Fibroblast of gingiva (primary cell): ENCODE data around the gene C9orf50.
A peak's percentile ranks its signal among the peaks of the same experiment; 100 is the strongest.

Experiments
- DNase-seq: peaks from one replicate; pipeline ENCODE4 v3.0.0-alpha.2; 2011; ENCODE audit warnings: low read depth

The C9orf50 gene

DNA sequence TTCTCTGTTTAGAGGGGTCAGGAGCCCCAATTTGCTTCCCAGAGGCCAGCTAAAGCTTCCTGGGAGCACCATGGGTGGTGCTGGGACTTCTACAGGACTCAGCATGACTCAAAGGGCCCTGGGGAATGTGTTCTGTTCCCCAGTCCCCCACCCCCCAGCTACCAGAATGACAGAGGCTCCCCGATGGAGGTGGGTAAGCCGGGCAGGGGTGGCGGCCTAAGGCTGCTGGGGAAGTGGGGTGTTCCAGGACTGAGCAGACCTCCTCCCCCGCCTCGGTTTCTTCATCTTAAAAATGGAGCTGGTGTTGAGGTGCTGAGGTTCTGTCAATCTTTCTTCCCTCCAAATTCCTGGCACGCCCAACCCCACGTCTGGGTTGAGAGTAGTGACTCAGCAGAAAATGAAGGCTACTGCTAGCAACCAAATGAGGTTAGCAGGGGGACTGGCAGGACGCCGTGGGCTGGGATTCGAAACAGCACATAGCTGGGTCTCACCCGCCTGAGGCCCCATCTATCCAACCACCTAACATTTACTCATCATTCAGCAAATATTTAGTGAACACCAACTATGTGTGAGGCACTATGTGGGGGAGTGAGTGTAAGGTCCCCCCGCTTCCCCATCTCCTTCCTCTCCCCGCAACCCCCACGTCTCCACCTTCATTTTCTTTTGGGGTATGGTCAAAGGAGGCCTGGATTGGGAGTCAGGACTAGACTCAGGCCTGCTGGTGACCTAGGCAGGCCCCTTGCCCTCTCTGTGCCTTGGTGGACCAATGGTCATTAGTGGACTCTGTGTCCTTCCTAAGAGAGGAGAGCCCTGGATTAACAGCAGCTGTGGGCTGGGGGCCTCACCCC lies 50.2 kb downstream of the C9orf50 start:
- peak; percentile 84 for DNase-seq

- DNase-seq, result no peak
Observed at GRCh38 chr9:129569502-129570449, 51.1 kb downstream of the C9orf50 start.

- no peak for DNase-seq
Observed at GRCh38 chr9:129568560-129569501, 52.1 kb downstream of the C9orf50 start.

- peak; percentile 81 for DNase-seq
Observed at GRCh38 chr9:129567842-129568559, 52.9 kb downstream of the C9orf50 start.

- no peak for DNase-seq
Observed at GRCh38 chr9:129567329-129567728, 53.6 kb downstream of the C9orf50 start.

- DNase-seq, result no peak
Observed at GRCh38 chr9:129566563-129567266, 54.2 kb downstream of the C9orf50 start.

DNA sequence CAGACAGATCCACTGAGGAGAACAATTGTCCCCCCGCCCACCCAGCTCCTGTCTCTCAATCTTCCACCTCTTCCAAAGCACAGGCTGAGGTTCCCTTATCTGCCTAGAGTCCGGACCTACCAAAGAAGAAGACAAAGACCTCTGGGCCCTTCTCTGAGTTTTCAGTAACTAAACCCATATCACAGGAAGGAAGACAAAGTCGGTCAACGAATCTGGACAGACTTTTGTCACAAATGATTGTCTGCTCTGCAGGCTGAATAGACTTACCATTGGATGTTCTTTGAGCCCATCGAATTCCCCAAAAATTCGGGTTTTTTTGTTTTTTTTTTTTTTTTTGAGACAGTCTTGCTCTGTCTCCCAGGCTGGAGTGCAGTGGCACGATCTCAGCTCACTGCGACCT lies 58.0 kb downstream of the C9orf50 start:
- no peak for DNase-seq

DNA sequence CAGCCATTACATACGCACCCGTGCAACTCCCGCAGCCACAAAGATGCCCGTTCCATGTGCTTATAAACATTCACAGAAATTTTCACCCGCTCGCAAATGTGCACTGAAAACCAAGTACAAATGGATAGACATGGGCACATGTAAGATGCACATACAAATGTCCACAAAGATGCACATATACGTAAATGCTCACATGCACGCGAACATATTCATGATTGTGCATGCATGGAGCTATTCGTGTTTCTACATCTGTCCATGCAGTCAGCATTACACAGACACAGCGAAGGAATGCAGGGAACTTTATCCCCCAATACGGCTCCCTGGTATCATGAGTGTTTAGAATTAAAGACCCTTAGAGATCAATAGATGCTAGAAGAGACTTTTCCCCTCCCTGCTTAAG lies 58.4 kb downstream of the C9orf50 start:
- DNase-seq, result no peak
